ENCODE data around the gene TULP1. TPM values are rescaled to one million over a fixed set of nuclear protein-coding genes. Genes with fewer than 3 reads are reported as not detected.

The TULP1 gene
- total RNA-seq, 1 experiment from 2014 or later: not detected

- Mint-ChIP-seq H3K9me3 (peaks cover 5 to 7% of the 10 kb centered on the region in 2 experiments; a peak in 4 of 5 replicates), H3K4me3 (no peak overlapping the region), H3K36me3 (ENCODE audit: insufficient read depth in 1 of 3, low read depth in 3 of 3) (peaks cover 36 to 71% (median 64%) of the 10 kb centered on the region in 3 experiments), H3K27ac (no peak overlapping the region), H3K4me1 (peaks cover 18 to 22% of the 10 kb centered on the region in 2 experiments), H3K27me3 (ENCODE audit: low read depth) (peaks cover 6% of the 10 kb centered on the region)
- Histone ChIP-seq H3K14ac (ENCODE audit: insufficient read depth, low read length) (no peak overlapping the region), H4K5ac (ENCODE audit: insufficient read length, low read depth, low read length) (no peak overlapping the region), H3K9ac (ENCODE audit: extremely low read depth, insufficient read length, low read length) (no peak overlapping the region), H3K18ac (ENCODE audit: insufficient read length, low read depth, low read length) (no peak overlapping the region), H3K79me2 (ENCODE audit: insufficient read depth, low read length) (peaks cover 19% of the 10 kb centered on the region; the same call in 1 of the 2 replicates), H3K23ac (ENCODE audit: insufficient read length, low read depth, low read length) (no peak overlapping the region), H4K8ac (replicated peaks; ENCODE audit: insufficient read length, low read depth, low read length) (no peak overlapping the region), H3K4me2 (ENCODE audit: insufficient read depth, insufficient read length, low read length) (no peak overlapping the region), H3K23me2 (ENCODE audit: insufficient read length, low read depth, low read length, poor library complexity, severe bottlenecking) (peaks cover 15% of the 10 kb centered on the region), H2AK5ac (ENCODE audit: insufficient read length, low read length) (no peak overlapping the region), H3K9me3 (ENCODE audit: control insufficient read depth, low read depth, low read length) (no peaks in the 10 kb centered on the region), H3K27me3 (ENCODE audit: insufficient read depth, low read length) (no peaks in the 10 kb centered on the region), H2BK20ac (ENCODE audit: low read depth, low read length, poor library complexity, severe bottlenecking) (no peak overlapping the region), H3K79me1 (ENCODE audit: insufficient read depth, low read depth, low read length, poor library complexity, severe bottlenecking) (peaks cover 3% of the 10 kb centered on the region), H2BK12ac (ENCODE audit: insufficient read length, low read depth, low read length) (no peak overlapping the region), H3K27ac (ENCODE audit: insufficient read length, low read depth, low read length) (no peak overlapping the region), H2BK120ac (ENCODE audit: low read depth, low read length, poor library complexity, severe bottlenecking) (no peak overlapping the region), H3T11ph (ENCODE audit: low read length) (no peak overlapping the region), H3K4me1 (ENCODE audit: insufficient read depth, low read length) (peaks cover 3% of the 10 kb centered on the region; the same call in 1 of the 2 replicates), H2AFZ (ENCODE audit: low read length) (no peak overlapping the region), H2BK5ac (ENCODE audit: insufficient read length, low read length) (no peak overlapping the region), H4K20me1 (ENCODE audit: control insufficient read depth, insufficient read depth, insufficient read length) (no peaks in the 10 kb centered on the region), H3K4ac (ENCODE audit: low read depth, low read length) (no peak overlapping the region), H4K91ac (ENCODE audit: insufficient read length, low read depth, low read length) (no peak overlapping the region), H2BK15ac (ENCODE audit: low read depth, low read length) (no peak overlapping the region), H3K56ac (ENCODE audit: insufficient read length, low read depth, low read length) (no peak overlapping the region)
- TF ChIP-seq CTCF (conservative IDR thresholded peaks at IDR 0.05): no peak
- no peak for DNase-seq
- no CpG with 5 or more reads among the region's 1 CpG for WGBS (ENCODE audit: extremely low coverage, insufficient read length, low lambda C conversion rate)
Observed at GRCh38 chr6:35465646-35466045, 47.0 kb downstream of the TULP1 start.
